ENCODE measurements around the gene THAP12. TPM values are rescaled to one million over a fixed set of nuclear protein-coding genes. Genes with fewer than 3 reads are reported as not detected.

THAP12 gene
- total RNA-seq, 5 donors from 2014 or later (not counting 1 experiment from before 2014, with no cell fraction given): 41.0 to 51.3 (median 49.0) TPM

DNA sequence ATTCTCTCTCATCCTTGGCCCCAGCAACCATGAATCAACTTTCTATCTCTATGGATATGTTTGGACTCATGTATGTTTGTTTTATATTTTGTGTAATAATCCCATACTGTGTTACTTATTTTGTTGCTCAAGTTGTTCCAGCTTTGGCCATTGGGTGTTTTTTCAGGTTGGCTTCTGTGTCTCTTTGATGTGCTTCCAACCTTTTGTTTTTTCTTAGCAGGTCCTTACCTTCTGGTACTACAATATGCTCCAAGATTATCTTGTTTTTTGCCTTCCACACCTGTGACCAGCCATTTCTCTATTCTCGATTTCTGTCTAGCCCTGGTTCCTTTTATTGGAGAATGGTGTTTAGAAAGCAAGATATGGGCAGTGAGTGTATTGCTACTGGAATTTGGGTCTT, 14.4 kb upstream of the THAP12 start:
- Mint-ChIP-seq H3K27ac (no peak overlapping the region), H3K4me3 (no peak overlapping the region), H3K9me3 (no peaks in the 10 kb centered on the region), H3K36me3 (no peaks in the 10 kb centered on the region), H3K4me1 (no peaks in the 10 kb centered on the region), H3K27me3 (no peaks in the 10 kb centered on the region)
- ChIA-PET POLR2A (interaction anchor here in 1 of 2 donors (0.6 kb wide), 1 partner anchor 243 kb away, joined by 3 read pairs; no protein-coding TSS in a partner anchor), CTCF (no interaction called here)
- DNase-seq: no peak
- no peaks in the 10 kb centered on the region for H3K9me3 ChIP-seq
- no CpG with 5 or more reads among the region's 1 CpG for WGBS (ENCODE audit: insufficient coverage)
- H3K27me3 ChIP-seq (replicated peaks in 1 of 2; ENCODE audit: control insufficient read depth in 2 of 2, extremely low read depth in 1 of 2, insufficient read depth in 2 of 2, low read length in 1 of 2): no peaks in the 10 kb centered on the region
- H3K4me1 ChIP-seq (ENCODE audit: control insufficient read depth in 1 of 2, extremely low read depth in 1 of 2, insufficient read depth in 2 of 2, low read length in 2 of 2): no peaks in the 10 kb centered on the region
- H3K27ac ChIP-seq (ENCODE audit: low read length): no peak overlapping the region
- no peaks in the 10 kb centered on the region for H3K36me3 ChIP-seq (ENCODE audit: control insufficient read depth in 2 of 2, extremely low read depth in 1 of 2, insufficient read depth in 1 of 2, low read length in 1 of 2)
- no peak for ATAC-seq (replicated peaks in 1 of 4)
- no peak overlapping the region for H3K4me3 ChIP-seq (ENCODE audit: control insufficient read depth in 1 of 2, extremely low read depth in 1 of 2, low read length in 1 of 2)

GRCh38 chr11:76394411-76394810, 13.5 kb upstream of the THAP12 start:
- Histone ChIP-seq H3K9me3 (no peaks in the 10 kb centered on the region), H3K36me3 (ENCODE audit: control insufficient read depth in 2 of 2, extremely low read depth in 1 of 2, insufficient read depth in 1 of 2, low read length in 1 of 2) (no peaks in the 10 kb centered on the region), H3K4me1 (ENCODE audit: control insufficient read depth in 1 of 2, extremely low read depth in 1 of 2, insufficient read depth in 2 of 2, low read length in 2 of 2) (no peaks in the 10 kb centered on the region), H3K27ac (ENCODE audit: low read length) (no peak overlapping the region), H3K27me3 (replicated peaks in 1 of 2; ENCODE audit: control insufficient read depth in 2 of 2, extremely low read depth in 1 of 2, insufficient read depth in 2 of 2, low read length in 1 of 2) (no peaks in the 10 kb centered on the region), H3K4me3 (ENCODE audit: control insufficient read depth in 1 of 2, extremely low read depth in 1 of 2, low read length in 1 of 2) (no peak overlapping the region)
- no peak for ATAC-seq (replicated peaks in 1 of 4)
- Mint-ChIP-seq H3K27ac (no peak overlapping the region), H3K4me3 (no peak overlapping the region), H3K27me3 (no peaks in the 10 kb centered on the region), H3K36me3 (peaks cover 2% of the 10 kb centered on the region), H3K9me3 (no peaks in the 10 kb centered on the region), H3K4me1 (no peaks in the 10 kb centered on the region)
- no peak for DNase-seq
- ChIA-PET CTCF (interaction anchor here in 1 of 2 donors (0.6 kb wide), 1 partner anchor 10 kb away, joined by 3 read pairs; no protein-coding TSS in a partner anchor), POLR2A (no interaction called here)

GRCh38 chr11:76392870-76393269, 11.9 kb upstream of the THAP12 start:
- Histone ChIP-seq H3K4me3 (ENCODE audit: control insufficient read depth in 1 of 2, extremely low read depth in 1 of 2, low read length in 1 of 2) (no peak overlapping the region), H3K4me1 (ENCODE audit: control insufficient read depth in 1 of 2, extremely low read depth in 1 of 2, insufficient read depth in 2 of 2, low read length in 2 of 2) (no peaks in the 10 kb centered on the region), H3K27ac (ENCODE audit: low read length) (no peak overlapping the region), H3K27me3 (replicated peaks in 1 of 2; ENCODE audit: control insufficient read depth in 2 of 2, extremely low read depth in 1 of 2, insufficient read depth in 2 of 2, low read length in 1 of 2) (no peaks in the 10 kb centered on the region), H3K36me3 (ENCODE audit: control insufficient read depth in 2 of 2, extremely low read depth in 1 of 2, insufficient read depth in 1 of 2, low read length in 1 of 2) (no peaks in the 10 kb centered on the region), H3K9me3 (no peaks in the 10 kb centered on the region)
- no CpG with 5 or more reads among the region's 1 CpG for WGBS (ENCODE audit: insufficient coverage)
- H3K4me1 Mint-ChIP-seq: peaks cover 0 to 2% (median 0%) of the 10 kb centered on the region in 3 donors
- ATAC-seq (replicated peaks in 1 of 4): no peak
- H3K27ac Mint-ChIP-seq: no peak overlapping the region
- no peak for DNase-seq
- POLR2A ChIA-PET: no interaction called here
- no peaks in the 10 kb centered on the region for H3K27me3 Mint-ChIP-seq
- no peaks in the 10 kb centered on the region for H3K9me3 Mint-ChIP-seq
- CTCF ChIA-PET: no interaction called here
- no peak overlapping the region for H3K4me3 Mint-ChIP-seq
- H3K36me3 Mint-ChIP-seq: peaks cover 4% of the 10 kb centered on the region

DNA sequence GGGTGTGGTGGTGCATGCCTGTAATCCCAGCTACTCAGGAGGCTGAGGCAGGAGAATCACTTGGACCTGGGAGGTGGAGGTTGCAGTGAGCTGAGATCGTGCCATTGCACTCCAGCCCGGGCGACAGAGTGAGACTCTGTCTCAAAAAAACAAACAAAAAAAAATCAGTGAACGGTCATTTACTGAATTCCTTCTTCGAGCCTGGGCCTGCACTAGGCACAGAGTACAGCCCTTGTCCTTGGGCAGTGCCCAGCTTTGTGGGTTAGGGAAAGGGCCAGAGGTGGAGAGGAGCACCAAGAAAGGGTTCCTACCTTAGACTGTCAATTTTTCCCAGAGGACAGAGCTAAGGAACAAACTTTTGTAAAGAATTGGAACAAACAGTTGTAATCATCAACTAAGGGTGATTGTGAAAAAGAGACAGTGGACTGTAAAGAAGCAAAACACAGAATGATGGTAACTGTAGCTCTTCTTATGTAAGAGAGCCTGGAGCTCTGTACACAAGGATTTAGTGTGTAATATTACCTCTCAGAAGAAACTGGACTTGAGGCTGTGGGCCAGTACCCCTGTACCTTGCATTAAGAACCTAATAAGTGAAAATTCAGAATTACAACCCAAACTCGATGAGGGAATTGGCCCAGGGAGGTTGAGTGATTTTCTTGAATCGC, 11.0 kb upstream of the THAP12 start:
- Mint-ChIP-seq H3K36me3 (peaks cover 4% of the 10 kb centered on the region), H3K9me3 (no peaks in the 10 kb centered on the region), H3K4me1 (peaks cover 0 to 2% (median 0%) of the 10 kb centered on the region in 3 donors), H3K27me3 (no peaks in the 10 kb centered on the region), H3K4me3 (no peak overlapping the region), H3K27ac (no peak overlapping the region)
- Histone ChIP-seq H3K27ac (ENCODE audit: low read length) (no peak overlapping the region), H3K36me3 (ENCODE audit: control insufficient read depth in 2 of 2, extremely low read depth in 1 of 2, insufficient read depth in 1 of 2, low read length in 1 of 2) (no peaks in the 10 kb centered on the region), H3K9me3 (no peaks in the 10 kb centered on the region), H3K4me1 (ENCODE audit: control insufficient read depth in 1 of 2, extremely low read depth in 1 of 2, insufficient read depth in 2 of 2, low read length in 2 of 2) (no peaks in the 10 kb centered on the region), H3K4me3 (ENCODE audit: control insufficient read depth in 1 of 2, extremely low read depth in 1 of 2, low read length in 1 of 2) (no peak overlapping the region), H3K27me3 (replicated peaks in 1 of 2; ENCODE audit: control insufficient read depth in 2 of 2, extremely low read depth in 1 of 2, insufficient read depth in 2 of 2, low read length in 1 of 2) (no peaks in the 10 kb centered on the region)
- DNase-seq (no peak), ATAC-seq (replicated peaks in 1 of 4) (no peak)
- 100% methylated on average over 1 of the region's 7 CpGs for WGBS (ENCODE audit: insufficient coverage)
- CTCF ChIA-PET: no interaction called here
- POLR2A ChIA-PET: no interaction called here

DNA sequence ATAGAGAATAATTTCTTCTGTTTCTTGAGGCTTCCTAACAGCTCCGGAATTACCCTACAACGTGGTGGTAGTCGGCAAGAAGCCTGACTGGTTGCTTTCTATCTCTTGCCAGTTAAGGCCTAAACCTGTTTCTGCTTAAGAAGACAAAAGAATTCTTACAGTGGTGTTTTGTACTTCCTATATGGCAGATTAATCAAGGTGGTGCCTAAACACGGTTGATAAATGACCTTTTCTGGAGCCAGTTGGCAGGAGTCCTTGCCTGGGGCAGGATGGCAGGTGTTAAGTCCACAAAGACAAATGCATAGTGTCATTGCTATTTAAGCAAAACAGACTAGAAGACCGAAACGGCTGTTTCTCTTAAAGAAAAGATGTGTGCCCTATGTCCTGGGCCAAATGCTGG, 10.1 kb upstream of the THAP12 start:
- Mint-ChIP-seq H3K4me3 (no peak overlapping the region), H3K4me1 (peaks cover 0 to 6% (median 2%) of the 10 kb centered on the region in 3 donors), H3K27ac (no peak overlapping the region), H3K9me3 (no peaks in the 10 kb centered on the region), H3K27me3 (no peaks in the 10 kb centered on the region), H3K36me3 (peaks cover 10% of the 10 kb centered on the region)
- Histone ChIP-seq H3K4me1 (ENCODE audit: control insufficient read depth in 1 of 2, extremely low read depth in 1 of 2, insufficient read depth in 2 of 2, low read length in 2 of 2) (no peaks in the 10 kb centered on the region), H3K4me3 (ENCODE audit: control insufficient read depth in 1 of 2, extremely low read depth in 1 of 2, low read length in 1 of 2) (no peak overlapping the region), H3K36me3 (ENCODE audit: control insufficient read depth in 2 of 2, extremely low read depth in 1 of 2, insufficient read depth in 1 of 2, low read length in 1 of 2) (no peaks in the 10 kb centered on the region), H3K27ac (ENCODE audit: low read length) (no peak overlapping the region), H3K9me3 (no peaks in the 10 kb centered on the region), H3K27me3 (replicated peaks in 1 of 2; ENCODE audit: control insufficient read depth in 2 of 2, extremely low read depth in 1 of 2, insufficient read depth in 2 of 2, low read length in 1 of 2) (no peaks in the 10 kb centered on the region)
- ATAC-seq (replicated peaks in 1 of 4) (no peak), DNase-seq (no peak)
- ChIA-PET POLR2A (no interaction called here), CTCF (no interaction called here)
- 52% methylated on average over 4 of the region's 6 CpGs for WGBS (ENCODE audit: insufficient coverage)

DNA sequence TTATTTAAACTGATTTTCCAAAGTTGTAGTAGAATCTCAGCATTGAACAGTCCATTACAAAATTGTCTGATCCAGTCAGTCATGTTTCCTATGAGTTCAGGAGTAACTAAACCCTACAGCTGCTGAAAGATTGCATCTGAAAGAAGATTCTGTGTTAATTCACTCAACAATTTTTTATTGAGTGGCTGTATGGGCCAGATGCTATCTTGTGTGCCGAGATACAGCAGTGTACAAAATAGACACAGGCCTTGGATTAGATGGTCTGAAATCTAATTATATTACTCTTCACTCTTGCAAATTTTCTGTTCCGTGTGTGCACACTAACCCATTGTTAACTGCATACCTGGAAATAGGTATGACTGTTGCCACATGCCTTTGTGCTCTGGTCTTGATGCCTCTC, 7.5 kb upstream of the THAP12 start:
- H3K36me3 ChIP-seq (ENCODE audit: control insufficient read depth in 2 of 2, extremely low read depth in 1 of 2, insufficient read depth in 1 of 2, low read length in 1 of 2): no peaks in the 10 kb centered on the region
- H3K4me3 ChIP-seq (ENCODE audit: control insufficient read depth in 1 of 2, extremely low read depth in 1 of 2, low read length in 1 of 2): no peak overlapping the region
- WGBS (ENCODE audit: insufficient coverage): no CpG with 5 or more reads among the region's 2 CpGs
- no peak for DNase-seq
- no peaks in the 10 kb centered on the region for H3K27me3 ChIP-seq (replicated peaks in 1 of 2; ENCODE audit: control insufficient read depth in 2 of 2, extremely low read depth in 1 of 2, insufficient read depth in 2 of 2, low read length in 1 of 2)
- no peak for ATAC-seq (replicated peaks in 1 of 4)
- Mint-ChIP-seq H3K27ac (no peak overlapping the region), H3K36me3 (peaks cover 18% of the 10 kb centered on the region), H3K27me3 (no peaks in the 10 kb centered on the region), H3K4me3 (no peak overlapping the region), H3K9me3 (no peaks in the 10 kb centered on the region), H3K4me1 (peaks cover 7 to 14% (median 12%) of the 10 kb centered on the region in 3 donors)
- H3K27ac ChIP-seq (ENCODE audit: low read length): no peak overlapping the region
- no peaks in the 10 kb centered on the region for H3K9me3 ChIP-seq
- CTCF ChIA-PET: interaction anchor here (0.6 to 1.0 kb wide), 4 partner anchors 13 to 135 kb away, joined by 3 to 6 read pairs (median 4); no protein-coding TSS in a partner anchor
- no peaks in the 10 kb centered on the region for H3K4me1 ChIP-seq (ENCODE audit: control insufficient read depth in 1 of 2, extremely low read depth in 1 of 2, insufficient read depth in 2 of 2, low read length in 2 of 2)
- POLR2A ChIA-PET: no interaction called here

DNA sequence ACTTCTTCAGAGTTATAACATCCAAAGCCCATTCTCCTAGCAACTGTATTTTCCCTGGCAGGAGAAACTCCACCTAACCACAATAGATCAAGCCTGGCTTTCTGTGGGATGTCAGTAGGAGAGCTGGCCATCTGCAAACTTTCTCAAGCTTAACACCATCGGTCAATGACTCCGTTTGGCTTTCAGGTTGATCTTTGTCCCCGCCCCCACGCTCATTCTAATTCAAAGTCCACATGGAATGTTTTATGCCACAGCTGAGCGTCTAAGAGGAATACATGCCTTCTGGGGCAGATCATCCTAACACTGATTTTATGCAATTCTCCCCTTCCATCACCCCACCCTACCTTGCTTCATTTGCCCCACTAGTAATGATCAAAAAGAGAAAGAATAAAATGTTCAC, 5.0 kb upstream of the THAP12 start:
- WGBS (ENCODE audit: insufficient coverage): 100% methylated on average over 2 of the region's 5 CpGs
- ATAC-seq (replicated peaks in 1 of 4) (no peak), DNase-seq (no peak)
- Histone ChIP-seq H3K9me3 (no peaks in the 10 kb centered on the region), H3K4me3 (ENCODE audit: control insufficient read depth in 1 of 2, extremely low read depth in 1 of 2, low read length in 1 of 2) (no peak overlapping the region), H3K4me1 (ENCODE audit: control insufficient read depth in 1 of 2, extremely low read depth in 1 of 2, insufficient read depth in 2 of 2, low read length in 2 of 2) (peaks cover 3 to 19% of the 10 kb centered on the region in 2 experiments), H3K27me3 (replicated peaks in 1 of 2; ENCODE audit: control insufficient read depth in 2 of 2, extremely low read depth in 1 of 2, insufficient read depth in 2 of 2, low read length in 1 of 2) (no peaks in the 10 kb centered on the region), H3K36me3 (ENCODE audit: control insufficient read depth in 2 of 2, extremely low read depth in 1 of 2, insufficient read depth in 1 of 2, low read length in 1 of 2) (no peaks in the 10 kb centered on the region), H3K27ac (ENCODE audit: low read length) (no peak overlapping the region)
- Mint-ChIP-seq H3K27ac (no peak overlapping the region), H3K9me3 (no peaks in the 10 kb centered on the region), H3K4me1 (peaks cover 29 to 35% (median 35%) of the 10 kb centered on the region in 3 donors), H3K36me3 (peaks cover 18% of the 10 kb centered on the region), H3K4me3 (no peak overlapping the region), H3K27me3 (no peaks in the 10 kb centered on the region)
- POLR2A ChIA-PET: no interaction called here
- CTCF ChIA-PET: no interaction called here

All from T-cell (primary cell).